GM18520 (cell line): ENCODE results near the gene ADPRHL1.

Experiments
- ATAC-seq: cut with Tn5 transposase; IDR thresholded peaks from one replicate; pipeline ENCODE4 v1.9.1; 2021; ENCODE audit not compliant: unreplicated experiment

Gene ADPRHL1

DNA sequence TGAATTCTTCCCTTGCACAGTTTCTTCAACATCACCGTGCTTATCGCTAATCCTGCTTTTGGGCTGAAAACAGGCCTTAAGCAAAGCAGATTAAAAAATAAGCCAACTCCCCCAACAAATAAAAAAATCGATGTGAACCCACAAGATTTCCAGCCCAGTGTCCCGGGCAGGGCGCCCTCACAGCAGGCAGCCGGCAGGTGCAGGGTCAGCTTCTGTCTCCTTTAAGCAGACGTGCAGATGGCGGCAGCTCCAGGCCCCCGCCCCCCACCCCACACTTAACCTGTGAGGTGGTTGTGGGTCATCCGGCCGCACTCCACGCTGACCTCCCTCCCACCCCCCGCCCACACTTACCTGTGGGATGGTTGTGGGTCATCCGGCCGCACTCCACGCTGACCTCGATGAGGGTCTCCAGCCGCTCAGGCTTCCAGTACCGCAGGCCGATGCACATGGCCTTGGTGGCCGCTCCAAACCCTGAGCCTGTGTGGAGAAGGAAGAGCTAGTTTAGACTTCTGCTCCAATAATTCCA lies 19.8 kb downstream of the ADPRHL1 start:
- ATAC-seq, result no peak

- no peak for ATAC-seq
Measured at GRCh38 chr13:113432506-113433270, 20.6 kb downstream of the ADPRHL1 start.

DNA sequence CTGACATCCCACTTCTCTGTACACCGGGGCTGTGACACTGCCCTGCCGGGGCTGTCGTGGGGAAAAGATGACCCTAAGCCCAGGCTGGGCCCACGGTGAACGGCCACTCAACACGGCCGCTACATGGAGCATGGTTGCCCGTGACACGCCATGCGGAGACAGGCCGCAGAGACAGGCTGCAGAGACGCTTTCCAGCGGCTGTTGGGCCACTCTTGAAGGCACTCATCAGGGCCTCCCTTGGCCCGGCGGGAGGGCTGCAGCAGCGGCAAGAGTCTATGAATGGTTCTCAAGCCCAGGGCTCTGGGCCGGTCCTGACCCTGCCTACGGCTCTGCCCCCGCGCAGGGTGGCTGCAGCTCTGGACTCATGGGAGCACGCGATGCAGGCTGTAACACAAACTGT lies 22.1 kb downstream of the ADPRHL1 start:
- ATAC-seq, result no peak

DNA sequence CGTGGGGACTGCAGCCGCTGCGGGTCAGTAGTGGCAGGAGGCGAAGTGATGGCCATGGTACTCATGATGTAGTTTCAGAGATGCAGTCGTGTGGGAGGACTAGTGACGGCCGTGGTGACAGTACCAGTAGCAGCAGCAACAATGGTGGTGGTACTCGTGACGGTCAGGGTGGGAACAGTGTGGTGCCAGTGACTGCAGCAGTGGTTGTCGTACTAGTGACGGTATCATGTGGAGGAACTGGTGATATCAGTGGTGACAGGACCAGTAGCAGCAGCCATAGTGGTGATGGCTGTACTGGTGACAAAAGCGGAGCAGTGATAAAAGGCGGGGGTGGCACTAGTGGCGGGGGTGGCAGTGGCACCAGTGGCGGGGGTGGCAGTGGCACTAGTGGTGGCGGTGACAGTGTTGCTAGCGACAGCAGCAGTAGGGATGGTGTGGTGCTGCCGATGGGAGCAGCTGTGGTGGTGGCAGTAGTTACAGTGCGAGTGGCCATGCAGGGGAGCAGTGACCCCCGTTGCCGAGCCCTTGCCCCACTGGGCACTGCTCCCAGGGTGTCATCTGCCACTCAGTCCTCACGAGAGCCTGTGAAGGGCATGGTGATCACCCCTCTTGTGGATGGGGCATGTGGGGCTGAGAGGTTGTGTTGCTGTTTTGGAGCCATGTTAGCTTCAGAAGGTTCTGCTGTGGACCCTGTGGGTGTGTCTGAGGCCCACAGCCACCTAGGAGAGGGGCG lies 22.7 kb downstream of the ADPRHL1 start:
- no peak for ATAC-seq

DNA sequence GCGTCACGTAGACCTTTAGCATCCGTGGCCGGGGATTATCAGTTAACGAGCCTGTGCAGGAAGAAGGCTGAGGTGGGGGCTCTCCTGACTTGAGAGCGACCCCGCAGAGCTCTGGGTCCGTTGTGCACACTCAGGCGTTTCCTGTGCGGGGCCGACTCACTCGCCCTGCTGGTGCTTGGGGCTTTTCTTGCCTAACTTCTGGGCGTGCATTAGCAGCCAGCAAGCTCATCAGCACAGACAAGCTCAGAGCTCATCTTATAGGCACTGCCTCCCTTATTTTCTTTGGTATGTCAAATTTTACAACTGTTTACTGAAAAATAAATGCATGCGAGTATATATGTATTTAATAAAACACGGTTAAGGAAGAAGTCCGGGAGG lies 23.7 kb downstream of the ADPRHL1 start:
- ATAC-seq, result no peak

GRCh38 chr13:113428871-113429607 lies 24.2 kb downstream of the ADPRHL1 start:
- no peak for ATAC-seq

DNA sequence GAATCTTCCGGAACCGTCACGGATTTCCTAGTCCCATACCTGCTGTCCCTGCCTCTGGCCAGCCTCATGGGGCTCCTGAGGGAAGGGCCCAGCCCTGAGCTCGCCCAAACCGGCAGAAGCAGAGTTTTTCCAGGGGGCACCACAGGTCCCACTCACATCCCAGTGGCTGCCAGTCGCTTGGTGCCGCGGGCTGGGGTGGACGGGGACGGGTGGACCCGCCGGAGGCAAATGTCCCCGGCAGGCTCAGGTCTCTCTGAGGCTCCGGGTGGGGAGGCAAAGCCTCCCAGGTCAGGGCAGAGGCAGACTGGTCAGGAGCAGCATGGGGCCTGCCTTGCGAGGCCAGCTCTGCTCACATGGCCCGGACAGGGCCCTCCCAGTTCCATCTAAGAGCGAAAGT lies 24.8 kb downstream of the ADPRHL1 start:
- ATAC-seq, result no peak

- ATAC-seq, result no peak
Measured at GRCh38 chr13:113427562-113428468, 25.5 kb downstream of the ADPRHL1 start.

- no peak for ATAC-seq
Measured at GRCh38 chr13:113426591-113426986, 26.7 kb downstream of the ADPRHL1 start.

- ATAC-seq, result no peak
Measured at GRCh38 chr13:113425941-113426590, 27.2 kb downstream of the ADPRHL1 start.

- ATAC-seq, result no peak
Measured at GRCh38 chr13:113423520-113424163, 29.6 kb downstream of the ADPRHL1 start.

GRCh38 chr13:113422807-113423519 lies 30.3 kb downstream of the ADPRHL1 start:
- ATAC-seq, result no peak

DNA sequence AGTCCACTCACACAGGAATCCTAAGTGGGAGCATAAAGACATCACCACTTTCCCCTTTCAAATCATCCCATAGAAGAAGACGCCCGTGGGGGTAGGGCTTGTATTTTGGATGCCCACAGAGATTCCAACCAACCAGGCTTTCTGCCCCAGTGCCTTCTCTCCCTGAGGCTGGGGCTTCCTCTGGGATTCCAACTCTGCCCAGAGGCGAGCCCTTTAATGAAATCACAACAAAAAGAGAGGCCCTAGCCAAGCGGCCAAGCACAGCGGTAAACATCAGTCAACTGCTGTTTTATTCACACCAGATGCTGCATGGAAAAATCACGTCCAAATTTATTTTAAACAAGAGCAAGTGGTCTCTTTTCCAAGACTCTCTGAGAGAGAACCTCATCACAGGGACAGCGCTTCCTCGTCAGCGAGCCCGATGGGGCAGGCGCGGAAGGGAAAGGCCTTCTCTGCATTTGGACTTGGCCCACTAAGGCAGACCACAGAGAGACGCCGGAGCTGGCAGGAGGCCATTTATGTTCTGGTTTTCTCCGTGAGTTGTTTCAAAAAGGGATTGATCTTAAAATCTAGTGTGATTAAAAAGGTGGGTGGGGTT lies 31.5 kb downstream of the ADPRHL1 start:
- ATAC-seq, result no peak

GRCh38 chr13:113420833-113421600 lies 32.3 kb downstream of the ADPRHL1 start:
- ATAC-seq, result no peak

GRCh38 chr13:113420232-113420631 lies 33.1 kb downstream of the ADPRHL1 start:
- ATAC-seq, result no peak

- no peak for ATAC-seq
Measured at GRCh38 chr13:113419531-113420193, 33.6 kb downstream of the ADPRHL1 start.

DNA sequence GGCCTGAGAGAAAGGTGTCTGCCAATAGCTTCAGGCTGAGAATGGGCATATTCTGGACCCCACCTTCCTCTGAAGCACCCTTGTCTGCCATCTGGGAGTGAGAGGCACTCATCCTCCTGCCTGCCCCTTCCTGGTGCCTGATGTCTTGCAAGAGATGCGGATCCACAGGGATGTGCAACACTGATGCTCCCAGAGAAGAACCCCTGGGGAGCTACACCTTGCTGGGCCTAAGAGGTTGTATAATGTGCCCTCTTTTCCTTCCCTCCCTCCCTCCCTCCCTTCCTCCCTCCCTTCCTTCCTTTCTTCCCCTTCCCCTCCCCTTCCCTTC lies 34.6 kb downstream of the ADPRHL1 start:
- ATAC-seq, result no peak
